Upper lobe of right lung (tissue), 1 donor: Measurements from ENCODE around the gene ARID3B. TPM values are rescaled to one million over a fixed set of nuclear protein-coding genes. Genes with fewer than 3 reads are reported as not detected.

Experiments
- ATAC-seq: fragments of 200-7000 bp; cut with Tn5 transposase; one replicate; pipeline ENCODE4 v1.9.1; 2020; ENCODE audit warnings: mild to moderate bottlenecking, moderate library complexity
- DNase-seq: peaks from one replicate; pipeline ENCODE4 v3.0.0-alpha.2; 2020
- H3K27ac ChIP-seq: fragments of 200-600 bp; one replicate; pipeline ENCODE4 v1.8.0; 2022
- H3K27me3 ChIP-seq: fragments of 200-600 bp; one replicate; pipeline ENCODE4 v1.8.0; 2022; ENCODE audit warnings: mild to moderate bottlenecking
- H3K36me3 ChIP-seq: fragments of 200-600 bp; one replicate; pipeline ENCODE4 v1.8.0; 2022
- H3K4me1 ChIP-seq: fragments of 200-600 bp; one replicate; pipeline ENCODE4 v1.8.0; 2022
- H3K4me3 ChIP-seq: fragments of 200-600 bp; one replicate; pipeline ENCODE4 v1.8.0; 2022; ENCODE audit warnings: mild to moderate bottlenecking
- H3K9me3 ChIP-seq: fragments of 200-600 bp; one replicate; pipeline ENCODE4 v1.8.0; 2022
- CTCF ChIP-seq: fragments of 200-600 bp; IDR thresholded peaks from one replicate; pipeline ENCODE4 v1.8.0; 2022; ENCODE audit warnings: antibody characterized with exemption
- intact Hi-C: fragments of 100-400 bp; cut with DNase I; formaldehyde crosslinking; loops from one replicate; pipeline ENCODE4 v1.11.0; 2022
- total RNA-seq: library from RNA; stranded (reverse); fragmentation: NEBNext Ultra II Directional; extraction: Animal tissue kit (Norgen Biotek cat#: 25700); gene quantifications from one replicate; pipeline ENCODE4 v1.2.1, GENCODE V29; 2021
- donor health status: DM: no; HTN: yes; CAD: no; lungs with severe emphysema.

Gene ARID3B
- total RNA-seq, 1 donor from 2014 or later, result 10.7 TPM

DNA sequence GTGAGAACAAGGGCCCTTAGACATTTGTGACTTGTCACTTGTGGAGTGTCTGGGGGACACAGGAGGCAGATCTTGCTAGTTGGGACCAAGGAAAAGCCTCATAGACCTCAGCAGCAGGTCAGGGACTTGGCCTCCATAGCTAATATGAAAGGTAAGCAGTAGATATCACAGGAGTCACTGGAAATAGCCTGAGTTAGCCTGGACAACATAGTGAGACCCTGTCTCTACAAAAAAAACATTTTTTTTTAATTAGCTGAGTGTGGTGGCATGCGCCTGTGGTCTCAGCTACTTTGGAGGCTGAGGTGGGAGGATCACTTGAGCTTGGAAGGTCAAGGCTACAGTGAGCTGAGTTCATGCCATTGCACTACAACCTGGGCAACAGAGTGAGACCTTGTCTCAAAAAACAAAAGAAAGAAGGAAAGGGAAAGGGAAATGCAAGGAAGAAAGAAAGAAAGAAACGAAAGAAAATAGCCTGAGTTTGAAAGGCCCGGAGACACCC lies 37.5 kb downstream of the ARID3B start:
- Histone ChIP-seq H3K27me3 (no peaks in the 10 kb centered on the region), H3K9me3 (no peaks in the 10 kb centered on the region), H3K36me3 (peaks cover 42% of the 10 kb centered on the region), H3K27ac (no peak overlapping the region), H3K4me1 (no peaks in the 10 kb centered on the region), H3K4me3 (no peak overlapping the region)
- DNase-seq (no peak), ATAC-seq (no peak)
- intact Hi-C loops, result no loop called here
- no peak for TF ChIP-seq CTCF

- Histone ChIP-seq H3K4me1 (no peaks in the 10 kb centered on the region), H3K9me3 (no peaks in the 10 kb centered on the region), H3K27me3 (no peaks in the 10 kb centered on the region), H3K36me3 (peaks cover 37% of the 10 kb centered on the region), H3K4me3 (no peak overlapping the region), H3K27ac (no peak overlapping the region)
- DNase-seq, result no peak
- no peak for ATAC-seq
- TF ChIP-seq CTCF, result no peak
- intact Hi-C loops, result no loop called here
Observed at GRCh38 chr15:74579001-74579400, 38.0 kb downstream of the ARID3B start.

DNA sequence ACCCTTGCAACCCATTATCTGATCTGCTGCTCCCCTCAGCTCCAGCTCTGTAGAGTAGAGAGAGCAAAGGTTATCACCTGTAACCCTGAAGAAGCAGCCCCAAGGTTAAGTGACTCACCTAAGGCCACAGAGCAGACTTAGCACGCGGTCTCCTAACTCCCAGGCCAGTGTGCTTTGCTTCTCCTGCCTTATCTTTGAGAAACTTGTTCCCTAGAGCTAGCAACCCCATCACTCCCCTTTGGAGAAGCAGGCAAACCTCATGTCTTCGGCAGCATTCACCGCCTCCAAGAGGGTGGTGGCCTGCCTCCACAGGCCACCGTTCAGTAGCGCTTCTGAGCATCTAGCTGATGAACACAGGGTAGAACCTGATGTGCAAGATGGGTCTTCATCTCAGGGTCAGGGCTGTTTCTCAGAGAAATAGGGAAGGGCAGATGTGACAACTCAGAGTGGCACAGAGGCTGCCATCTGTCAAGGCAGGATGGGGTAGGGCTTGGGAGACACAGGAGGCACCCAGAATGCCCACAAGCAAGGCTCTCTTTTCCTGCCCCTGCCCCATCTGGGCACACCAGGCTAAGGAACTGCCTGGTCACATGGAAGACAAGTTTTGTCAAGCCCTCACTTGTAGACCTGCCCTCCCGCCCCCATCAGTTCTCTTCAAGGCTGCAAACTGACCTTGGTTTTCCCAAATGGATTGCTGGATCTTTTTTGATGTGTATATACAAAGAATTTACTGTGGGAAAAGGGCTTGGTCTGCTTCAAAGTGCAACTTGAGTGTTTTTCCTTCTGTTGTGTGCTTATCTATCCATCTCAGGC lies 39.7 kb downstream of the ARID3B start:
- H3K4me3 ChIP-seq, result no peak overlapping the region
- ATAC-seq (no peak), DNase-seq (no peak)
- peaks cover 31% of the 10 kb centered on the region for H3K36me3 ChIP-seq
- no peak for TF ChIP-seq CTCF
- no peaks in the 10 kb centered on the region for H3K9me3 ChIP-seq
- H3K4me1 ChIP-seq, result no peaks in the 10 kb centered on the region
- H3K27me3 ChIP-seq, result no peaks in the 10 kb centered on the region
- no peak overlapping the region for H3K27ac ChIP-seq
- intact Hi-C loops, result no loop called here

- no peak overlapping the region for H3K27ac ChIP-seq
- DNase-seq (no peak), ATAC-seq (no peak)
- peaks cover 13% of the 10 kb centered on the region for H3K36me3 ChIP-seq
- H3K27me3 ChIP-seq, result no peaks in the 10 kb centered on the region
- no peak overlapping the region for H3K4me3 ChIP-seq
- H3K9me3 ChIP-seq, result no peaks in the 10 kb centered on the region
- intact Hi-C loops, result no loop called here
- TF ChIP-seq CTCF, result no peak
- peaks cover 10% of the 10 kb centered on the region for H3K4me1 ChIP-seq
Observed at GRCh38 chr15:74584204-74584603, 43.2 kb downstream of the ARID3B start.

- no peak overlapping the region for H3K4me3 ChIP-seq
- H3K27me3 ChIP-seq, result no peaks in the 10 kb centered on the region
- no peak overlapping the region for H3K27ac ChIP-seq
- H3K36me3 ChIP-seq, result peaks cover 13% of the 10 kb centered on the region
- peaks cover 13% of the 10 kb centered on the region for H3K4me1 ChIP-seq
- intact Hi-C loops, result no loop called here
- ATAC-seq, result no peak
- no peaks in the 10 kb centered on the region for H3K9me3 ChIP-seq
- no peak for DNase-seq
- TF ChIP-seq CTCF, result no peak
Observed at GRCh38 chr15:74584779-74585178, 43.8 kb downstream of the ARID3B start.
